Activated CD4-positive, alpha-beta memory T cell treated with anti-CD3 and anti-CD28 coated beads, Interleukin-2, amount 10 ng/mL, durations not matched to agents 7 days and 5 days (primary cell): ENCODE results near the gene NSMF. TPM values are rescaled to one million over a fixed set of nuclear protein-coding genes. Genes with fewer than 3 reads are reported as not detected.

ENCODE experiments used
- total RNA-seq, 2 experiments: library from RNA; stranded (reverse); gene quantifications; one replicate each; pipeline ENCODE4 v1.2.3, GENCODE V29; 2021

The NSMF gene
- total RNA-seq, 2 experiments from 2014 or later = 29.0 to 31.9 TPM

Other genes with a start within 250 kb of the NSMF start
- 1 to 10 TPM; 2.2 to 2.5 TPM for gene RNF208, start 237.1 kb downstream of the NSMF start, total RNA-seq
- under 1 TPM; 0.86 to 0.93 TPM for gene CYSRT1, start 234.2 kb downstream of the NSMF start, total RNA-seq
- gene RNF224, start 231.8 kb downstream of the NSMF start, total RNA-seq = under 1 TPM in 1 of 2 experiments, not detected in 1; 0.20 TPM
- not detected for gene SLC34A3, start 228.4 kb downstream of the NSMF start, total RNA-seq
- 100 to 1,000 TPM; 314 to 319 TPM for gene TUBB4B, start 218.0 kb downstream of the NSMF start, total RNA-seq
- not detected for gene STPG3, start 208.0 kb downstream of the NSMF start, total RNA-seq
- gene NELFB, start 204.0 kb downstream of the NSMF start, total RNA-seq = 10 to 100 TPM; 58.8 to 59.6 TPM
- 10 to 100 TPM; 22.4 to 23.2 TPM for gene TOR4A, start 181.6 kb downstream of the NSMF start, total RNA-seq
- gene NRARP, start 157.1 kb downstream of the NSMF start, total RNA-seq = under 1 TPM; 0.71 to 0.75 TPM
- 10 to 100 TPM; 17.9 to 18.1 TPM for gene EXD3, start 36.2 kb downstream of the NSMF start, total RNA-seq
- under 1 TPM; 0.50 to 0.73 TPM for gene NOXA1, start 35.9 kb downstream of the NSMF start, total RNA-seq
- gene ENTPD8, start 18.0 kb downstream of the NSMF start, total RNA-seq = not detected
- 1 to 10 TPM; 4.5 to 5.0 TPM for gene PNPLA7, start 91.1 kb upstream of the NSMF start, total RNA-seq
- 10 to 100 TPM; 51.6 to 52.6 TPM for gene MRPL41, start 92.5 kb upstream of the NSMF start, total RNA-seq
- gene DPH7, start 119.6 kb upstream of the NSMF start, total RNA-seq = 10 to 100 TPM; 31.9 to 34.2 TPM
- gene ZMYND19, start 131.2 kb upstream of the NSMF start, total RNA-seq = 10 to 100 TPM; 24.0 to 25.4 TPM
- 10 to 100 TPM; 49.8 to 55.9 TPM for gene ARRDC1, start 146.4 kb upstream of the NSMF start, total RNA-seq
- gene EHMT1, start 159.7 kb upstream of the NSMF start, total RNA-seq = 10 to 100 TPM; 87.1 to 91.4 TPM